Measurements from ENCODE around the gene CFHR3. TPM values are rescaled to one million over a fixed set of nuclear protein-coding genes. Genes with fewer than 3 reads are reported as not detected.
"Not testable (repeated sequence)": the region's sequence is repeated elsewhere in the genome, so short reads cannot be mapped to it uniquely, and the experiment has no call there.

CFHR3 gene
- total RNA-seq, 2 experiments from 2014 or later: not detected

DNA sequence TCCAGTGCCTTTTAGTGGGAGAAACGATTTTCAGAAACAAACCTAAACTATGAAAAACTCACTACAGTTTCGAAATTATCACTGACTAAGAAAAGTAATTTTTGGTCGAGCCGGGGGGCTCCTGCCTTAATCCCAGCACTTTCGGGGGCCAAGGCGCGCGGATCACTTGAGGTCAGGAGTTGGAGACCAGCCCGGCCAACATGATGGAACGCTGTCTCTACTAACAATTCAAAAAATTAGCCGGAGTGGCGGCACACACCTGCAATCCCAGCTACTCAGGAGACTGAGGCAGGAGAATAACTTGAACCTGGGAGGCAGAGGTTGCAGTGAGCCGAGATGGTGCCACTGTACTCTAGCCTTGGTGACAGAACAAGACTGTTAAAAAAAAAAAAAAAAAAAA, 3.0 kb downstream of the CFHR3 start:
- ATAC-seq (no peak), DNase-seq (no peak)
- Mint-ChIP-seq H3K36me3 (ENCODE audit: low read depth) (no peaks in the 10 kb centered on the region), H3K4me1 (ENCODE audit: low read depth) (no peaks in the 10 kb centered on the region), H3K27me3 (no peaks in the 10 kb centered on the region), H3K27ac (no peak overlapping the region), H3K4me3 (no peak overlapping the region), H3K9me3 (no peaks in the 10 kb centered on the region)
- ChIA-PET CTCF (no interaction called here), POLR2A (no interaction called here)
- TF ChIP-seq, protein P1, sequence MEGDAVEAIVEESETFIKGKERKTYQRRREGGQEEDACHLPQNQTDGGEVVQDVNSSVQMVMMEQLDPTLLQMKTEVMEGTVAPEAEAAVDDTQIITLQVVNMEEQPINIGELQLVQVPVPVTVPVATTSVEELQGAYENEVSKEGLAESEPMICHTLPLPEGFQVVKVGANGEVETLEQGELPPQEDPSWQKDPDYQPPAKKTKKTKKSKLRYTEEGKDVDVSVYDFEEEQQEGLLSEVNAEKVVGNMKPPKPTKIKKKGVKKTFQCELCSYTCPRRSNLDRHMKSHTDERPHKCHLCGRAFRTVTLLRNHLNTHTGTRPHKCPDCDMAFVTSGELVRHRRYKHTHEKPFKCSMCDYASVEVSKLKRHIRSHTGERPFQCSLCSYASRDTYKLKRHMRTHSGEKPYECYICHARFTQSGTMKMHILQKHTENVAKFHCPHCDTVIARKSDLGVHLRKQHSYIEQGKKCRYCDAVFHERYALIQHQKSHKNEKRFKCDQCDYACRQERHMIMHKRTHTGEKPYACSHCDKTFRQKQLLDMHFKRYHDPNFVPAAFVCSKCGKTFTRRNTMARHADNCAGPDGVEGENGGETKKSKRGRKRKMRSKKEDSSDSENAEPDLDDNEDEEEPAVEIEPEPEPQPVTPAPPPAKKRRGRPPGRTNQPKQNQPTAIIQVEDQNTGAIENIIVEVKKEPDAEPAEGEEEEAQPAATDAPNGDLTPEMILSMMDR (IDR thresholded peaks at IDR 0.05): no peak
- intact Hi-C loops (cut with micrococcal nuclease): no loop called here

DNA sequence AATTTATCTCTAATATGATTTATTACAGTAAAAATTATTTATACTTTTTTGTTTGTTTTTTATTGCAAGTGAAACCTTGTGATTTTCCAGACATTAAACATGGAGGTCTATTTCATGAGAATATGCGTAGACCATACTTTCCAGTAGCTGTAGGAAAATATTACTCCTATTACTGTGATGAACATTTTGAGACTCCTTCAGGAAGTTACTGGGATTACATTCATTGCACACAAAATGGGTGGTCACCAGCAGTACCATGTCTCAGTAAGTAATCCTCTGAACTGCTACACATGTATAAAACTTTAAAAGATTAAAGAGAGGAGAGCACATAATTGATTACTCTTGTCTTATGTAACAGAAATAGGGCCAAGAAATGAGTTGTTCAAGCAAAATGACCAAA, 4.5 kb downstream of the CFHR3 start:
- CTCF ChIA-PET: no interaction called here
- H3K36me3 Mint-ChIP-seq (ENCODE audit: low read depth): no peaks in the 10 kb centered on the region

DNA sequence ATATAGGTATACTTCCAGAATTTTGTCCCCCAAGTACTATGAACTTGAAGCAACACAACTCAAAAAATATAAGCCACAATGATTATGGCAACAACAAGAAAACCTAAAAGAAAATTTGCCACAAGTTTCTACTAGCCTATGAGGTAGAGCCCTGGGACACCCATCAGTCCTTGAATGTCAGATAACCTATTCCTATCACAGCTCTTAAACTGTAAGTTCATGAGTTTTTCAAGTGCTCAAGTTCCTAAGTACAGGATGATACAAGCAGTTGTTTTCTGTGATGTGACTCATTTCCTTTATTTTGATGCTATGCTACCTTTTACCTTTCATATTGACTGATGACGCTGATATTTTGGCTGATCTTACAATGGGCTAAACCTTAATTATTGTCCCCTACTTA, 16.6 kb downstream of the CFHR3 start:
- H3K4me1 Mint-ChIP-seq (ENCODE audit: low read depth); H3K36me3 Mint-ChIP-seq (ENCODE audit: low read depth); H3K27me3 Mint-ChIP-seq; H3K9me3 Mint-ChIP-seq; DNase-seq; CTCF ChIA-PET; ATAC-seq; H3K27ac Mint-ChIP-seq; POLR2A ChIA-PET; H3K4me3 Mint-ChIP-seq; intact Hi-C loops (cut with micrococcal nuclease): not testable (repeated sequence)

More for the DNA sequence above, 4.5 kb downstream of the CFHR3 start:
- Mint-ChIP-seq H3K4me3 (no peak overlapping the region), H3K9me3 (no peaks in the 10 kb centered on the region), H3K27me3 (no peaks in the 10 kb centered on the region), H3K4me1 (ENCODE audit: low read depth) (no peaks in the 10 kb centered on the region), H3K27ac (no peak overlapping the region)
- ATAC-seq: no peak
- TF ChIP-seq, protein P1 (IDR thresholded peaks at IDR 0.05): no peak
- POLR2A ChIA-PET: no interaction called here
- intact Hi-C loops (cut with micrococcal nuclease): no loop called here
- DNase-seq: no peak

DNA sequence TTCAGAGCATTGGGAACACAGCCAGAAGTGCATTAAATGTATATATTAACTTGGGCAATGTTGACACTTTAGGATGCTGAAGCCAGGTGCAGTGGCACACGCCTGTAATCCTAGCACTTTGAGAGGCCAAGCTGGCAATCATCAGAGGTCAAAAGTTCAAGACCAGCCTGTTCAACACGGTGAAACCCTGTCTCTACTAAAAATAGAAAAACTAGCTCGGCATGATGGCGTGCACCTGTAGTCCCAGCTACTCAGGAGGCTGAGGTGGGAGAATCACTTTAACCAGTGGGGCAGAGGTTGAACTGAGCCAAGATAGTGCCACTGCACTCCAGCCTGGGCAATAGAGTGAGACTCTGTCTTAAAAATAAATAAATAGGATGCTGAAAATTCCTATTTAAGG, 19.5 kb downstream of the CFHR3 start:
- H3K36me3 Mint-ChIP-seq (ENCODE audit: low read depth); DNase-seq; ATAC-seq; intact Hi-C loops (cut with micrococcal nuclease); POLR2A ChIA-PET; H3K27me3 Mint-ChIP-seq; H3K9me3 Mint-ChIP-seq; H3K27ac Mint-ChIP-seq; CTCF ChIA-PET; H3K4me1 Mint-ChIP-seq (ENCODE audit: low read depth); H3K4me3 Mint-ChIP-seq: not testable (repeated sequence)

DNA sequence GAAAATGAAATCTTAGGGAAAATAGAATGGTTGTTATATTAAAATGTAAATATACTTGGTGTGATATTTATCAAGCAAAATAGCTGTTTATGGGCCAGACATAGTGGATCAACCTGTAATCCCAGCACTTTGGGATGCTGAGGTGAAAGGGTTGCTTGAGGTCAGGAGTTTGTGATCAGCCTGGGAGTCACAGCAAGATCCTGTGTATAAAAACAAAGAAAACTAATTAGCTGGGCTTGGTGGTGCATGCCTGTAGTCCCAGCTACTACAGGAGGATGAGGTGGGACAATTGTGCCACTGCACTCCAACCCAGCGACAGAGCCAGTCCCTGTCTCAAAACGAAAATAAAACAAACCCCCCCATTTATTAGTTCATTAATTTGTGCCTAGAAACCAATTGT, 23.3 kb downstream of the CFHR3 start:
- intact Hi-C loops (cut with micrococcal nuclease): no loop called here

DNA sequence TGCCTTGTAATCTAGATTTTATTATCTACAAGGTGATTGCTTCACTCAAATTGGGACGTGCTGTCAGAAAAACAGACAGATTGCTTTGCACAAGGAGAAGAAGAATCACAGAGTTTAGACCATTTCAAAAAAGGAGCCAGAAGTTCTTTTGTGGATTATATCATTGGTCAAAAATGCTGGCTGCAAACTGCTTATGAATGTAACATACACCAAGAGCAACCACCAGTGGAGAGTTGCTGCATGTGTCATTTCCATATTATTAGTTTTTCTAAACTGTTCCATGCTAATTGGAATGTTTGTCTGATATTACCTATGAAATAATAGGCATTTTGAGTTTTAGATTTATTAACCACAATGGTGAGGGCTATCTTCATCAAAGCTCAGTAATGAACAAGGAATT, 27.3 kb downstream of the CFHR3 start:
- CTCF ChIA-PET, POLR2A ChIA-PET, H3K27ac Mint-ChIP-seq: not testable (repeated sequence)

More for the DNA sequence above, 23.3 kb downstream of the CFHR3 start:
- H3K27ac Mint-ChIP-seq: no peak overlapping the region
- no peaks in the 10 kb centered on the region for H3K4me1 Mint-ChIP-seq (ENCODE audit: low read depth)
- peaks cover 3% of the 10 kb centered on the region for H3K9me3 Mint-ChIP-seq
- POLR2A ChIA-PET: no interaction called here
- no peaks in the 10 kb centered on the region for H3K36me3 Mint-ChIP-seq (ENCODE audit: low read depth)
- ATAC-seq (no peak), DNase-seq (no peak)
- H3K27me3 Mint-ChIP-seq: no peaks in the 10 kb centered on the region
- TF ChIP-seq, protein P1 (IDR thresholded peaks at IDR 0.05): no peak
- CTCF ChIA-PET: no interaction called here
- no peak overlapping the region for H3K4me3 Mint-ChIP-seq

More for the DNA sequence above, 27.3 kb downstream of the CFHR3 start:
- H3K27me3 Mint-ChIP-seq; DNase-seq; H3K9me3 Mint-ChIP-seq; ATAC-seq; H3K4me1 Mint-ChIP-seq (ENCODE audit: low read depth); H3K36me3 Mint-ChIP-seq (ENCODE audit: low read depth); H3K4me3 Mint-ChIP-seq; intact Hi-C loops (cut with micrococcal nuclease): not testable (repeated sequence)
